Lower leg skin (tissue), 3 donors: ENCODE data around the gene CSN1S1.

Experiments
- CTCF ChIP-seq, 3 donors: fragments of 450-650 bp; IDR thresholded peaks; one replicate each; pipeline ENCODE4 v1.5.1; 2016; ENCODE audit warnings: antibody characterized with exemption in 3 of 3, mild to moderate bottlenecking in 3 of 3, moderate library complexity in 2 of 3
- POLR2A ChIP-seq, 2 donors: fragments of 450-650 bp; IDR thresholded peaks; one replicate each; pipeline ENCODE4 v1.6.1; 2016 to 2017; ENCODE audit warnings: antibody characterized with exemption in 2 of 2, mild to moderate bottlenecking in 1 of 2, moderate library complexity in 1 of 2

GRCh38 chr4:69888336-69888735 lies 42.5 kb upstream of the CSN1S1 start:
- TF ChIP-seq CTCF (IDR thresholded peaks at IDR 0.05) (no peak), POLR2A (IDR thresholded peaks at IDR 0.05) (no peak)
